Lower leg skin (tissue), 3 donors: ENCODE measurements around the gene KRT33A.

Source experiments
- POLR2A ChIP-seq, 2 donors: fragments of 450-650 bp; IDR thresholded peaks; one replicate each; pipeline ENCODE4 v1.6.1; 2016 to 2017; ENCODE audit warnings: antibody characterized with exemption in 2 of 2, mild to moderate bottlenecking in 1 of 2, moderate library complexity in 1 of 2
- TF ChIP-seq, protein P1 (sequence below), 3 donors: fragments of 450-650 bp; IDR thresholded peaks; one replicate each; pipeline ENCODE4 v1.5.1; 2016; ENCODE audit warnings: antibody characterized with exemption in 3 of 3, mild to moderate bottlenecking in 3 of 3, moderate library complexity in 2 of 3

DNA sequence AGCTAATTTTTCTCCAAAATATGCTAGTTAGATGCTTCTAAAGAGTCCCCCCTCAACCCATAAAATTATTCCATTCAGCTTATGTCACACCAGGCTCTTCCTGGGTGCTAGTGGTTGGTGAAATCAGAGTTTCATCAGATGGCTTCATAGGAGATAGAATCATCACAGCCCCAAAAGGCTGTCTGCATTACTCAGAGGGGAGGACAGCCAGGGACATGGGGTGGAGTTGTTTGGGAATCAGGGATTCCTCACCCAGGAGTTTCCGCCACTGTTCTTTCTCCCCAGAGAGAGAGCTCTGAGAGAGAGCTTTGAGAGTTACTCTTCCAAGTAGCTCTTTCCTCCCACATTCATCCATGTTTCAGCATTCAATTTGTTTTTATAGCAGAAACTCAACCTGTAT is 31.8 kb upstream of the KRT33A start:
- no peak for TF ChIP-seq POLR2A (IDR thresholded peaks at IDR 0.05)
- TF ChIP-seq, protein P1, sequence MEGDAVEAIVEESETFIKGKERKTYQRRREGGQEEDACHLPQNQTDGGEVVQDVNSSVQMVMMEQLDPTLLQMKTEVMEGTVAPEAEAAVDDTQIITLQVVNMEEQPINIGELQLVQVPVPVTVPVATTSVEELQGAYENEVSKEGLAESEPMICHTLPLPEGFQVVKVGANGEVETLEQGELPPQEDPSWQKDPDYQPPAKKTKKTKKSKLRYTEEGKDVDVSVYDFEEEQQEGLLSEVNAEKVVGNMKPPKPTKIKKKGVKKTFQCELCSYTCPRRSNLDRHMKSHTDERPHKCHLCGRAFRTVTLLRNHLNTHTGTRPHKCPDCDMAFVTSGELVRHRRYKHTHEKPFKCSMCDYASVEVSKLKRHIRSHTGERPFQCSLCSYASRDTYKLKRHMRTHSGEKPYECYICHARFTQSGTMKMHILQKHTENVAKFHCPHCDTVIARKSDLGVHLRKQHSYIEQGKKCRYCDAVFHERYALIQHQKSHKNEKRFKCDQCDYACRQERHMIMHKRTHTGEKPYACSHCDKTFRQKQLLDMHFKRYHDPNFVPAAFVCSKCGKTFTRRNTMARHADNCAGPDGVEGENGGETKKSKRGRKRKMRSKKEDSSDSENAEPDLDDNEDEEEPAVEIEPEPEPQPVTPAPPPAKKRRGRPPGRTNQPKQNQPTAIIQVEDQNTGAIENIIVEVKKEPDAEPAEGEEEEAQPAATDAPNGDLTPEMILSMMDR (IDR thresholded peaks at IDR 0.05) = no peak
